SK-N-SH (cell line): ENCODE results near the gene FAHD1. TPM values are rescaled to one million over a fixed set of nuclear protein-coding genes. Genes with fewer than 3 reads are reported as not detected.
A peak's percentile ranks its signal among the peaks of the same experiment; 100 is the strongest.

Experiments used
- CTCF ChIA-PET: fragments of 300-600, 350-600 bp; formaldehyde crosslinking; extraction: SDS; loops from one replicate; lab custom pipeline; 2021; lab: Yijun Ruan, JAX
- POLR2A ChIA-PET: fragments of 350-600 bp; sonication (Branson Sonifier 250); formaldehyde crosslinking; extraction: SDS; loops from one replicate; lab custom pipeline; 2020; ENCODE audit warnings: antibody characterized with exemption, inconsistent platforms; lab: Yijun Ruan, JAX
- DNase-seq: peaks from one replicate; pipeline ENCODE4 v3.0.0; 2012
- H2AFZ ChIP-seq: fragments of 200-600 bp; sonication (generic); 2 replicates; pipeline ENCODE4 v1.8.1; 2016; ENCODE audit warnings: antibody characterized with exemption, mild to moderate bottlenecking, low read depth
- H3F3A ChIP-seq: fragments of 200-600 bp; sonication (generic); replicated peaks from 2 replicates; pipeline ENCODE3; 2016; ENCODE audit warnings: antibody characterized with exemption, mild to moderate bottlenecking; ENCODE audit not compliant: insufficient read depth
- H3K27ac ChIP-seq, 2 experiments: fragments of 200-500 bp in 1 of 2; fragments of 200-600 bp in 1 of 2; sonication (Bioruptor generic) in 1 of 2; sonication (generic), shearing (Covaris generic) in 1 of 2; 2 replicates each; pipeline versions ENCODE4 v1.5.1 to v1.6.1; 2014 to 2016; ENCODE audit warnings: low read depth in 2 of 2, inconsistent platforms in 1 of 2, low read length in 1 of 2, mild to moderate bottlenecking in 1 of 2, mixed read lengths in 1 of 2
- H3K27me3 ChIP-seq: fragments of 200-600 bp; sonication (generic), shearing (Covaris generic); 2 replicates; pipeline ENCODE4 v1.6.1; 2016; ENCODE audit warnings: mixed run types; ENCODE audit not compliant: insufficient read depth
- H3K36me3 ChIP-seq, 2 experiments: fragments of 200-500 bp in 1 of 2; fragments of 200-600 bp in 1 of 2; sonication (Bioruptor generic) in 1 of 2; sonication (generic) in 1 of 2; replicated peaks in 1 of 2; 2 replicates each; pipeline versions ENCODE3 to v1.5.1; 2014 to 2016; ENCODE audit warnings: low read length in 1 of 2, mild to moderate bottlenecking in 1 of 2; ENCODE audit not compliant: insufficient read depth in 2 of 2, control insufficient read depth in 1 of 2
- H3K4me1 ChIP-seq, 2 experiments: fragments of 200-500 bp in 1 of 2; fragments of 200-600 bp in 1 of 2; sonication (Bioruptor generic) in 1 of 2; sonication (generic), shearing (Covaris generic) in 1 of 2; 2 replicates each; pipeline versions ENCODE4 v1.5.1 to v1.6.1; 2014 to 2016; ENCODE audit warnings: low read depth in 1 of 2, low read length in 1 of 2, mixed run types in 1 of 2; ENCODE audit not compliant: insufficient read depth in 2 of 2, control insufficient read depth in 1 of 2
- H3K4me2 ChIP-seq: fragments of 200-600 bp; sonication (generic), shearing (Covaris generic); 2 replicates; pipeline ENCODE4 v1.6.1; 2017; ENCODE audit warnings: mixed run types
- H3K4me3 ChIP-seq, 2 experiments: fragments of 200-500 bp in 1 of 2; fragments of 200-600 bp in 1 of 2; sonication (Bioruptor generic) in 1 of 2; sonication (generic), shearing (Covaris generic) in 1 of 2; 2 replicates each; pipeline versions ENCODE4 v1.5.1 to v1.8.1; 2014 to 2016; ENCODE audit warnings: low read depth in 2 of 2, inconsistent platforms in 1 of 2, low read length in 1 of 2, mild to moderate bottlenecking in 1 of 2, mixed read lengths in 1 of 2, moderate library complexity in 1 of 2
- H3K79me2 ChIP-seq: fragments of 200-600 bp; sonication (generic); 2 replicates; pipeline ENCODE4 v1.8.1; 2017; ENCODE audit warnings: mild to moderate bottlenecking; ENCODE audit not compliant: insufficient read depth
- H3K9ac ChIP-seq: fragments of 200-600 bp; sonication (generic); 2 replicates; pipeline ENCODE4 v1.6.1; 2017; ENCODE audit warnings: mixed run types
- H3K9me2 ChIP-seq: fragments of 200-600 bp; sonication (generic); 2 replicates; pipeline ENCODE4 v1.6.1; 2017; ENCODE audit warnings: mixed run types
- H3K9me3 ChIP-seq: fragments of 200-600 bp; sonication (generic); 2 replicates; pipeline ENCODE4 v1.6.1; 2017; ENCODE audit warnings: mixed run types, mild to moderate bottlenecking, moderate library complexity
- H4K20me1 ChIP-seq: fragments of 200-600 bp; sonication (generic); 2 replicates; pipeline ENCODE4 v1.6.1; 2017; ENCODE audit warnings: mild to moderate bottlenecking, mixed run types; ENCODE audit not compliant: insufficient read depth
- CHD2 ChIP-seq: fragments of 150-350 bp; IDR thresholded peaks from 2 replicates; pipeline ENCODE4 v1.6.1; 2018; ENCODE audit warnings: low read length; ENCODE audit not compliant: partially characterized antibody
- ELF1 ChIP-seq: IDR thresholded peaks from 2 replicates; pipeline ENCODE4 v1.4.0; 2012
- EP300 ChIP-seq, 2 experiments: IDR thresholded peaks; 2 replicates each; pipeline versions ENCODE4 v1.4.0 to v1.6.1; 2012; ENCODE audit warnings: borderline replicate concordance in 1 of 2, low read depth in 1 of 2, low read length in 1 of 2
- FOXJ3 ChIP-seq: sonication (generic); formaldehyde crosslinking; IDR thresholded peaks from 2 replicates; pipeline ENCODE4 v1.5.1; 2020; ENCODE audit warnings: mild to moderate bottlenecking, missing genetic modification reagents
- GATA2 ChIP-seq: sonication (generic); formaldehyde crosslinking; IDR thresholded peaks from 2 replicates; pipeline ENCODE4 v1.5.0; 2020; ENCODE audit warnings: mild to moderate bottlenecking, missing genetic modification reagents
- JUND ChIP-seq: IDR thresholded peaks from 2 replicates; pipeline ENCODE4 v1.4.0; 2012
- MXI1 ChIP-seq: IDR thresholded peaks from 2 replicates; pipeline ENCODE4 v1.6.1; 2012; ENCODE audit warnings: mild to moderate bottlenecking, low read depth, low read length, improper control_type of control experiment
- NFIC ChIP-seq: IDR thresholded peaks from 2 replicates; pipeline ENCODE4 v1.4.0; 2012; ENCODE audit warnings: borderline replicate concordance
- NRF1 ChIP-seq: IDR thresholded peaks from 2 replicates; pipeline ENCODE4 v1.6.1; 2012; ENCODE audit warnings: low read depth, mild to moderate bottlenecking, low read length
- POLR2AphosphoS5 ChIP-seq: IDR thresholded peaks from 2 replicates; pipeline ENCODE4 v1.6.1; 2012; ENCODE audit warnings: low read depth, low read length
- RAD21 ChIP-seq: IDR thresholded peaks from 2 replicates; pipeline ENCODE4 v1.6.1; 2012; ENCODE audit warnings: mild to moderate bottlenecking, low read length
- RCOR1 ChIP-seq: fragments of 150-350 bp; IDR thresholded peaks from 2 replicates; pipeline ENCODE4 v1.6.1; 2017; ENCODE audit warnings: antibody characterized with exemption, low read length
- RXRA ChIP-seq: IDR thresholded peaks from 2 replicates; pipeline ENCODE4 v1.4.0; 2012; ENCODE audit warnings: low read depth, mild to moderate bottlenecking, borderline replicate concordance
- SIN3A ChIP-seq: IDR thresholded peaks from 2 replicates; pipeline ENCODE4 v1.6.1; 2012; ENCODE audit warnings: low read depth, mild to moderate bottlenecking, low read length, moderate library complexity, borderline replicate concordance
- SMC3 ChIP-seq: IDR thresholded peaks from 2 replicates; pipeline ENCODE4 v1.6.1; 2012; ENCODE audit warnings: low read depth, low read length, improper control_type of control experiment
- TCF12 ChIP-seq: IDR thresholded peaks from 2 replicates; pipeline ENCODE4 v1.4.0; 2012
- TEAD4 ChIP-seq: IDR thresholded peaks from 2 replicates; pipeline ENCODE4 v1.4.0; 2012; ENCODE audit warnings: mild to moderate bottlenecking, borderline replicate concordance; ENCODE audit not compliant: insufficient read depth
- YY1 ChIP-seq: IDR thresholded peaks from 2 replicates; pipeline ENCODE4 v1.4.0; 2012; ENCODE audit warnings: low read depth, mild to moderate bottlenecking
- WGBS: methylation state at CpG from one replicate; pipeline ENCODE4 v1.1.6; 2017; ENCODE audit warnings: low lambda C conversion rate; 5-methylcytosine and 5-hydroxymethylcytosine counted together
- polyA plus RNA-seq, 3 experiments: library from polyadenylated mRNA; depleted of rRNA; stranded (reverse); fragments of >200 nt; gene quantifications; 2 replicates each; pipeline ENCODE4 v1.2.3, GENCODE V29; 2012
- TF ChIP-seq, protein P1 (sequence below): IDR thresholded peaks from 2 replicates; pipeline ENCODE4 v1.4.0; 2012; ENCODE audit warnings: low read depth, borderline replicate concordance
- TF ChIP-seq, protein P2 (sequence below): fragments of 200-600 bp; sonication (generic); IDR thresholded peaks from 2 replicates; pipeline ENCODE4 v1.6.1; 2017; ENCODE audit warnings: antibody characterized with exemption, mild to moderate bottlenecking, moderate library complexity
- TF ChIP-seq, protein P3 (sequence below): fragments of 150-350 bp; IDR thresholded peaks from 2 replicates; pipeline ENCODE4 v1.6.1; 2016; ENCODE audit warnings: mild to moderate bottlenecking, low read depth, low read length
- TF ChIP-seq, protein P4 (sequence below): IDR thresholded peaks from 2 replicates; pipeline ENCODE4 v1.4.0; 2012; ENCODE audit warnings: low read depth
- TF ChIP-seq, protein P5 (sequence below): IDR thresholded peaks from 2 replicates; pipeline ENCODE4 v1.4.0; 2012; ENCODE audit warnings: low read depth, borderline replicate concordance

Gene FAHD1
- polyA plus RNA-seq, 1 of the 3 experiments (the other 2 are of a cell fraction), result 59.0 TPM

DNA sequence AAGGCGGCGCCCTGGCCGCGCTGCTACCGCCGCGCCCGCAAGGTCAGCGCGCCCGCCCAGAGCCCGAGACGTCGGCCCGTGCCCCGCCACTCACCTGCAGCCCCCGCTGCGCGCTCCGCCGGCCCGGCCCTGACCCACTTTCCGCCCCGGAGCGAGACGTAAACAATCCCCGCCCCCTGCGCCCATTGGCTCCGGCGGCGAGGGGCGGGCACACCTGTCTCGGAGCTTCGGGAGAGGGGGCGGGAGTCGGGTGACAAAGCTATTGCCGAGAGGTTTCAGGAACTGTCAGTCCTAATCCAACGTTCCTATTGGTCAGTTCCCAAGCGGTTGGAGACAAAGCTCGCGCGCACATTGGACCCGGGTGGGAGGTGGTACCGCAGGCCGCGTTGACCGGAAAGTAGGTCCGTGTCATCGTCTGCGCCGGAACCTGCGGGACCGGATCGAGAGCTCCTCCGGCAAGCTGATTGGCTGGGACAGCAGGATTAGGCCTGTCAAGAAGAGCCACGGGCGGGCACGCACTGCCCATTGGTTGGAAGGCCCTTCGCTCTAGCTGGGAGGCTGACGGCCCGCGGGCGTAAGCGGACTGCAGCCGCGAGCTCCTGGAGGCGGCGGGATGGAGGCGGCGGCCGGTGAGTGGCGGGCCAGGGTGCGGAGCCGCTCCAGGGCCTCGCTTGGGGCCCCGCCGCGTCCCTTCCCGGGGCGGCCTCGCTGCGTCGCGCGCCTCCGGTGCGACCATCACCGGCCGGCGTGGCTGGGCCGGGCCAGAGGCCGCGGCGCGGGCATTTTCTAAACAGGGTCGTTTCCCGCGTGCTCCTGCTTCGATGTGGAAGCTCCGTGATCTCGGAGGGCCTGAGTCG lies 44.4 kb upstream of the FAHD1 start, which contains the start of the genes NUBP2 and SPSB3 (continued):
- TF ChIP-seq MXI1, result peak; percentile 57
- TF ChIP-seq, protein P1, sequence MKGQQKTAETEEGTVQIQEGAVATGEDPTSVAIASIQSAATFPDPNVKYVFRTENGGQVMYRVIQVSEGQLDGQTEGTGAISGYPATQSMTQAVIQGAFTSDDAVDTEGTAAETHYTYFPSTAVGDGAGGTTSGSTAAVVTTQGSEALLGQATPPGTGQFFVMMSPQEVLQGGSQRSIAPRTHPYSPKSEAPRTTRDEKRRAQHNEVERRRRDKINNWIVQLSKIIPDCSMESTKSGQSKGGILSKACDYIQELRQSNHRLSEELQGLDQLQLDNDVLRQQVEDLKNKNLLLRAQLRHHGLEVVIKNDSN, result no peak
- peak; percentile 90 for TF ChIP-seq SIN3A
- 0 out of 2 replicates have a peak, but pooled peaks have one; percentile 27 for TF ChIP-seq FOXJ3 (CRISPR knock-in tag)
- peak; percentile 86 for TF ChIP-seq ELF1
- TF ChIP-seq, all 33 proteins: peak for 12

DNA sequence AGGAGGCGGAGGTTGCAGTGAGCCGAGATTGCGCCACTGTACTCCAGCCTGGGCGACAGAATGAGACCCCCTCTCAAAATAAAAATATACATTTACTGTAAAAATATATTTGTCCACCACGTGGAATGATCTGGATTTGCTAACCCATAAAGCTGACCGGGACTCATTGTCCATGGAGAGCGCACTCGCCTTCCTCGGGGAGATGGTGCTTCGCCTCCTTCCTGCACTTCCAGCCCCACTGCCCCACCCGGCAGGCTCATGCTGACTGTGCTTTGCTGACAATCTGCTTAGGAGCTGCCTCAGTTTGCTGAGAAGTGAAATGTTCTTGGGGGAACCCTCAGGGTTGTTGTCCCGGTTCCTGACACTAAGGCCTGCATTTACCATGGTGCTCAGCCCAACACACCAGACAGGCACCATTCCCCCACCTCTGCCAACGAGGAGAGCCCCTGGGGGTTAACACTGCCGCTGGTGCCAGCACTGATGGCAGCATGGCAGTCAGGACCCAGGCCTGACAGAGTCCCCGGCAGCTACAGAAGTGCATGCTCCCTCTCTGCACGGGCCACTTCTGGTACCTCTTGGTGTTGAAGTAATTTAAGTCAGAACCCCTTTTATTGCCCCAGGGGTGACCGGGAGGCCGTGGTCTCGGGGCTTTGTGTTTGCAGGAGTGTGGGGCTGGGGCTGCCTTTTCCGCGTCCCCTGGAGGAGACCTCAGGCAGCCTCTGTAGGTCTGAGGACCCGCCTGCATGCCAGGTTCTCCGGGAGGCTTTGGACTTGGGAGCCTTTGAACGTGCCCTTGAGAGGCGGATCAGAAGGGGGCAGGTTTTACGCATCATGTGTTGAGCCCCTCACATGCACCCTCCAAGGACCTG lies 41.8 kb upstream of the FAHD1 start:
- Histone ChIP-seq H3K9me3 (no peaks in the 10 kb centered on the region), H3K27me3 (no peaks in the 10 kb centered on the region), H3K9me2 (no peaks in the 10 kb centered on the region), H3K9ac (no peak overlapping the region), H4K20me1 (peaks cover 13% of the 10 kb centered on the region; the same call in 1 of the 2 replicates), H3K27ac (no peak overlapping the region), H3K4me1 (peaks cover 0 to 8% of the 10 kb centered on the region in 2 experiments; a peak in 1 of 4 replicates), H3K4me2 (no peak overlapping the region), H3K4me3 (no peak overlapping the region), H3F3A (peaks cover 8% of the 10 kb centered on the region), H3K79me2 (peaks cover 54% of the 10 kb centered on the region), H2AFZ (no peak overlapping the region), H3K36me3 (peaks cover under 1 to 36% of the 10 kb centered on the region in 2 experiments)
- TF ChIP-seq CHD2 (no peak), POLR2AphosphoS5 (no peak), RAD21 (no peak), RCOR1 (no peak), FOXJ3 (CRISPR knock-in tag) (no peak), JUND (no peak), GATA2 (CRISPR knock-in tag) (no peak), YY1 (no peak), MXI1 (no peak), RXRA (no peak), EP300 (IDR thresholded peaks at IDR 0.05; ENCODE audit: borderline replicate concordance in 1 of 2, low read depth in 1 of 2, low read length in 1 of 2) (no peak), NFIC (no peak), TEAD4 (no peak), TCF12 (no peak), SMC3 (no peak), NRF1 (no peak)
- TF ChIP-seq, protein P2, sequence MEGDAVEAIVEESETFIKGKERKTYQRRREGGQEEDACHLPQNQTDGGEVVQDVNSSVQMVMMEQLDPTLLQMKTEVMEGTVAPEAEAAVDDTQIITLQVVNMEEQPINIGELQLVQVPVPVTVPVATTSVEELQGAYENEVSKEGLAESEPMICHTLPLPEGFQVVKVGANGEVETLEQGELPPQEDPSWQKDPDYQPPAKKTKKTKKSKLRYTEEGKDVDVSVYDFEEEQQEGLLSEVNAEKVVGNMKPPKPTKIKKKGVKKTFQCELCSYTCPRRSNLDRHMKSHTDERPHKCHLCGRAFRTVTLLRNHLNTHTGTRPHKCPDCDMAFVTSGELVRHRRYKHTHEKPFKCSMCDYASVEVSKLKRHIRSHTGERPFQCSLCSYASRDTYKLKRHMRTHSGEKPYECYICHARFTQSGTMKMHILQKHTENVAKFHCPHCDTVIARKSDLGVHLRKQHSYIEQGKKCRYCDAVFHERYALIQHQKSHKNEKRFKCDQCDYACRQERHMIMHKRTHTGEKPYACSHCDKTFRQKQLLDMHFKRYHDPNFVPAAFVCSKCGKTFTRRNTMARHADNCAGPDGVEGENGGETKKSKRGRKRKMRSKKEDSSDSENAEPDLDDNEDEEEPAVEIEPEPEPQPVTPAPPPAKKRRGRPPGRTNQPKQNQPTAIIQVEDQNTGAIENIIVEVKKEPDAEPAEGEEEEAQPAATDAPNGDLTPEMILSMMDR, result no peak
- TF ChIP-seq, protein P3, sequence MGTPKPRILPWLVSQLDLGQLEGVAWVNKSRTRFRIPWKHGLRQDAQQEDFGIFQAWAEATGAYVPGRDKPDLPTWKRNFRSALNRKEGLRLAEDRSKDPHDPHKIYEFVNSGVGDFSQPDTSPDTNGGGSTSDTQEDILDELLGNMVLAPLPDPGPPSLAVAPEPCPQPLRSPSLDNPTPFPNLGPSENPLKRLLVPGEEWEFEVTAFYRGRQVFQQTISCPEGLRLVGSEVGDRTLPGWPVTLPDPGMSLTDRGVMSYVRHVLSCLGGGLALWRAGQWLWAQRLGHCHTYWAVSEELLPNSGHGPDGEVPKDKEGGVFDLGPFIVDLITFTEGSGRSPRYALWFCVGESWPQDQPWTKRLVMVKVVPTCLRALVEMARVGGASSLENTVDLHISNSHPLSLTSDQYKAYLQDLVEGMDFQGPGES, result no peak
- TF ChIP-seq, protein P4, sequence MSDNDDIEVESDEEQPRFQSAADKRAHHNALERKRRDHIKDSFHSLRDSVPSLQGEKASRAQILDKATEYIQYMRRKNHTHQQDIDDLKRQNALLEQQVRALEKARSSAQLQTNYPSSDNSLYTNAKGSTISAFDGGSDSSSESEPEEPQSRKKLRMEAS, result no peak
- TF ChIP-seq, protein P5, sequence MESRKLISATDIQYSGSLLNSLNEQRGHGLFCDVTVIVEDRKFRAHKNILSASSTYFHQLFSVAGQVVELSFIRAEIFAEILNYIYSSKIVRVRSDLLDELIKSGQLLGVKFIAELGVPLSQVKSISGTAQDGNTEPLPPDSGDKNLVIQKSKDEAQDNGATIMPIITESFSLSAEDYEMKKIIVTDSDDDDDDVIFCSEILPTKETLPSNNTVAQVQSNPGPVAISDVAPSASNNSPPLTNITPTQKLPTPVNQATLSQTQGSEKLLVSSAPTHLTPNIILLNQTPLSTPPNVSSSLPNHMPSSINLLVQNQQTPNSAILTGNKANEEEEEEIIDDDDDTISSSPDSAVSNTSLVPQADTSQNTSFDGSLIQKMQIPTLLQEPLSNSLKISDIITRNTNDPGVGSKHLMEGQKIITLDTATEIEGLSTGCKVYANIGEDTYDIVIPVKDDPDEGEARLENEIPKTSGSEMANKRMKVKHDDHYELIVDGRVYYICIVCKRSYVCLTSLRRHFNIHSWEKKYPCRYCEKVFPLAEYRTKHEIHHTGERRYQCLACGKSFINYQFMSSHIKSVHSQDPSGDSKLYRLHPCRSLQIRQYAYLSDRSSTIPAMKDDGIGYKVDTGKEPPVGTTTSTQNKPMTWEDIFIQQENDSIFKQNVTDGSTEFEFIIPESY, result no peak
- ChIA-PET CTCF (interaction anchor here (1.4 to 4.3 kb wide), 2 partner anchors 8 to 11 kb away, joined by 5 to 40 read pairs; partner anchors contain the start of genes EME2, IGFALS and MRPS34), POLR2A (interaction anchor here (0.6 kb wide), 1 partner anchor 514 kb away, joined by 3 read pairs; no protein-coding TSS in a partner anchor)
- WGBS, result 96% methylated on average over 19 of the region's 26 CpGs
- DNase-seq, result no peak
